H54 (cell line): ENCODE data around the gene TWNK.

Experiments used
- DNase-seq: peaks from one replicate; pipeline ENCODE4 v3.0.0; 2011; ENCODE audit warnings: low spot score, mixed read lengths; ENCODE audit not compliant: insufficient read length
- FAIRE-seq: peaks from 3 replicates; lab custom pipeline; 2011; peaks lifted over from hg19 to GRCh38; lab: Jason Lieb, UNC
- POLR2A ChIP-seq: IDR thresholded peaks from 2 replicates; pipeline ENCODE4 v1.6.1; 2011; ENCODE audit warnings: low read depth, mild to moderate bottlenecking, low read length

Gene TWNK

DNA sequence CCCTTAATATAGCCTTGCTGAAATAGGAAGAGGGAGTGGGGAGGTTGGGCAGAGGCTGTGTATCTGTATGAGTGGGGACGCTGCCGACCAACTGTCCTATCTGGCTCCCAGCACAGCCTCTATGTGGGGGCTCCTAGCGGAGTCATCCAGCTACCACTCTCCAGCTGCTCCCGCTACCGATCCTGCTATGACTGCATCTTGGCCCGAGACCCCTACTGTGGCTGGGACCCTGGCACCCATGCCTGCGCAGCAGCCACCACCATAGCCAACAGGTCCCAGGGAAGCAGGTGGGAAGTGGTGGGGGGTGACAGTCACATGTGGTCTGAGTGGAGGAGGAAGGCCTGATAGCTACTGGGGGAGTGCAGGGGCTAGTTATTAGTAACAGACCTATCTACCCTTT, 6.6 kb upstream of the TWNK start:
- FAIRE-seq (no peak), DNase-seq (no peak)
- TF ChIP-seq POLR2A: no peak

DNA sequence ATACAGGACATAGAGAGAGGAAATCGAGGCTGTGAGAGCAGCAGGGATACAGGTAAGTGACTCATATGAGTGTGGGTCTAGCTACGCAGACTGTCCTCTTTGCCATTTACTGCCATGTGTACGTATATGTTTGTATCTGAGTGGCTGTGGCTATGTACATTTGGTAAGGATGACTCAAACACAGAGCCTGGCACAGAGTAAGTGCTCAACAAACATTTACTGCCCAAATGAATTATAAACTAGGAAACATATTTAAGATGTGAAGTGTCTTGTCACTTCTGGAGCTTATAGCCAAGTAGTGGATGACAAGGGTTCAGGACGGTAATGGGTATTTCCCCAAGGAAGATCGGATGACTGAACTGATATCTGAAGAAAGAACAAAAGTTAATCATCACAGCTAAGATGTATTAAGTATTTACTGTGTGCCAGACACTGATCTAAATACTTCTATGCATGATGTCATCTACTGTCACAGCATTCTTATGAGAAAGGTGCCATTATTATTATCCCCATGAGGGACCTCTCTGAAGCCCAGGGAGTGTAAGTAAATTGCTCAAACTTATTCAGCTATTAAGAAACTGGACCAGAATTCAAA, 6.1 kb upstream of the TWNK start:
- TF ChIP-seq POLR2A: no peak
- DNase-seq (no peak), FAIRE-seq (no peak)

DNA sequence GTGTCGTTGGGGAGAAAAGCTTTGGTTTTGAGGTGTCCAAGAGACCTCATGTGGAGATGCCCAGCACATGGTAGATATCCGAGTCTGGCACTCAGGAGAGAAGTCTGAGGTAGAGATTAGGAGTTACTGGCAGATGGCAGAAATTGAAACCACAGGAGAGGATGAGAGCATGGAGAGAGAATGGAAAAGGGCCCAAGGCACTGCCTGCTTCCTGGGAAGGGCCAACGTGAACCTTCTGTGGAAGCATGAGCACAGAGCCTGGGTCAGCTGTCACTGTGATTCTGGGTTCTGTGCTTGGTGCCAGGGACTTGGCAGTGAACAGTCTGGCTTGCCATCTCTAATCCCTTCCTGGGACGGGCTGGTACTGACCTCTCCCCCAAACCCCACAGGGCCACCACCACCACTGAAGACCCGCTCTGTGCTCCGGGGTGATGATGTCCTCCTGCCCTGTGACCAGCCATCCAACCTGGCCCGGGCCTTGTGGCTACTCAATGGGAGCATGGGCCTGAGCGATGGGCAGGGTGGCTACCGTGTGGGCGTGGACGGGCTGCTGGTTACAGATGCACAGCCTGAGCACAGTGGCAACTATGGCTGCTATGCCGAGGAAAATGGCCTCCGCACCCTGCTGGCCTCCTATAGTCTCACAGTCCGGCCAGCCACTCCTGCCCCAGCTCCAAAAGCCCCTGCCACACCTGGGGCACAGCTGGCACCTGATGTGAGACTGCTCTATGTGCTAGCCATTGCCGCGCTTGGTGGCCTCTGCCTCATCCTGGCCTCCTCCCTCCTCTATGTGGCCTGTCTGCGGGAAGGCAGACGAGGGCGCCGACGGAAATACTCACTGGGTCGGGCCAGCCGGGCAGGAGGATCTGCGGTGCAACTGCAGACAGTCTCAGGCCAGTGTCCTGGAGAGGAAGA, 4.2 kb upstream of the TWNK start:
- DNase-seq (no peak), FAIRE-seq (no peak)
- TF ChIP-seq POLR2A: no peak

DNA sequence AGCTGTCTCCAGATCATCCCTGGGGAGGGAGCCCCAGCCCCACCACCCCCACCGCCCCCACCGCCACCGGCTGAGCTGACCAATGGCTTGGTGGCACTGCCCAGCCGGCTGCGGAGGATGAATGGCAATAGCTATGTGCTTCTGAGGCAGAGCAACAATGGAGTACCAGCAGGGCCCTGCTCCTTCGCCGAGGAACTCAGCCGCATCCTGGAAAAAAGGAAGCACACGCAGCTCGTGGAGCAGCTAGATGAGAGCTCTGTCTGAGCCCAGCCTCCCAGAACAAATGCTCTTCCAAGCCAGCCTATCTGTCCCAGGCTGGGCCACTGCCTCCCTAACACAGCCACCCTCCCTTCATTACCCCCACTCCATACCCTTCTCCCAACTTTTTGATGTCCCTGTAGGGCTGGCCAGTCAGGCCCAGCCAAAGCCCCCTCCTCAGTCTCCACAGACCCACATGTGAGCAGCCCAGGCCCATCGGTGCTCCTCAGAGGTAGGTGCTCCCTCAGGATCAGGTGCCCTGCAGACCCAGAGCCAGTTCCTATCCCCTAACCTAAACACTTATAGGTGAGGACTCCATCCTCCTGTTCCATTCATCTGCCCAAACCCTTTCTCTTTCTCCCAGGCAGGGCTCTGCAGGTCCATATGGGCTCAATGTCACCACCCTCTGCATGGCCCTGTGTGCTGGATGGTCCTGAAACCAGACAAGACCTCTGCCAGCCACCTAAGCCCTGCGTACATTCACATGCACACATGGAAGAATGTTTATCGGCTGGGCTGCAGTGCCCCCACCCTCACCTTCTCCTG, 3.3 kb upstream of the TWNK start:
- no peak for DNase-seq
- FAIRE-seq: no peak
- no peak for TF ChIP-seq POLR2A

DNA sequence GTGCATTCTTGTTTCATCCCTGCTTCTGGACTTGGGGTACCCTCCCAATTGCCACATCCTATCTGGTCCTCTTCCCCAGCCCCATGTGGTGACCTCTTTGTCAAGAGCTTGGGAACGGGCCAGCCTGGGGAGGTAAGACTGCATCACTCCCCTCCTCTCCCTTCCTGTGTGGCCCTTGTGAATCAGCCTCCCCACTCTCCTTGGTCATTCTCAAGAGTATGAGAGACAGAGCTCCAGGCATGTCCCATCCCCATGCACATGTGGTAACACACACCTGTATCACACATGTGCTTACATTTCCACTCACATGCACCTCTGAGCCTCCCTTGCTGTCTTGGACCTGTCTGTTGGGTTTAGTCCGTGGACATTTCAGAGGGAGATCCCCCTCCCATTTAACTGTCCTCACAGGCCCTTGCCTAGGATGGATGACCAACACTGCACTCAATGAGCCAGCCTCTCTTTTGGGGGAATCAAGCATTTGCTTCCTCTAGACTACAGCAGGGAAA, 2.6 kb upstream of the TWNK start:
- FAIRE-seq (no peak), DNase-seq (no peak)
- no peak for TF ChIP-seq POLR2A

DNA sequence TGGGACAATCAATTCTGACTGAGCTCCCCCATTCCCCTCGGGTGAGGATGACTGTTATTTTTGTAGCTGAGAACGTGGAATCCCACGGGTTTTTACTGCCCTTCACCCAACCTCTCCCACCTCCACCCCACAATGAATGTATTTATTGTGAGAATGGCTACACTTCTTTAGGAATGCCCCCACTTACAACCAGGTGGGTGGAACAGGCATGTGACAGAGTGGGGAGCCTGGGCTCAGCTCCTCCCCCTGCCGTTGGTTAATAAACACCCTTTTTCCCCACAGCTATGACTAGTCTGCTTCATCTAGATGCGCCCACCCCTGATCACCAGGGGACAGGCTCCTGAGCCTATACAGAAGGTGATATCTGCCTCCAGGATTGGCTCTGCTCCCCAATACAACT, 2.0 kb upstream of the TWNK start:
- DNase-seq (no peak), FAIRE-seq (no peak)
- TF ChIP-seq POLR2A: no peak

DNA sequence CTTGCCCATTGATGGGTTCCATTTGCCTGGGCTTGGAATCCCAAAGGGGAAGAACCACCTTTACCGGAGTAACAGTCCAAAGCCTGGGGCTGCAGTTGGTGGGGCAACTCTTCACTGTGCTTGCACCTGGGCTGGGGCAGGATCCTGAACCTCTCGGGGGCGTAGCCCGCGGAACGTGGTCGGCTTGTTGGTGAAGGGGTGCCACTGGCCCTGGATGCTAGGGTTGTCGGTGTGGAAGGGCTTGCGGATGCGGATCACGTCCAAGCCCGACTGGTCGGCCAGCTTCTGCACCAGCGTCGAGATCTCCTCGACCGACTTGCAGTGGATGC, 756 bp upstream of the TWNK start:
- no peak for TF ChIP-seq POLR2A
- DNase-seq (no peak), FAIRE-seq (no peak)

DNA sequence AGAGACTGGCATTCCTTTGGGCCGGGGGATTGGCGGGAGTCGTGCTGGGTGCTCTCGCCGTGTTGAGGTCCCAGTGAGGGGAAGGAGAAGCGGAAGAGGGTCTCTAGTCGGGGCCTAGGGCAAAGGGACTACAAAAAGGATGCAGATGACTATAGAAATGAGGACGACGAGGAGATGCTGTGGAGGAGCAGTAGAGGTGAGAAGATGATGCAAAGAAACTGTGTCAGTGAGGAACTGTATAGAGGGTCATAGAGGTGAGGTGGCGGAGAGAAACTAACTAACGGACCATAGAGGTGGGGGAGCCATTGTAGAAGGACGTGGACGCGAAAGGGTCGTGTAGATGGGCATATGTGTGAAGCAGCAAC, 324 bp downstream of the TWNK start:
- TF ChIP-seq POLR2A: no peak
- DNase-seq: no peak
- no peak for FAIRE-seq

DNA sequence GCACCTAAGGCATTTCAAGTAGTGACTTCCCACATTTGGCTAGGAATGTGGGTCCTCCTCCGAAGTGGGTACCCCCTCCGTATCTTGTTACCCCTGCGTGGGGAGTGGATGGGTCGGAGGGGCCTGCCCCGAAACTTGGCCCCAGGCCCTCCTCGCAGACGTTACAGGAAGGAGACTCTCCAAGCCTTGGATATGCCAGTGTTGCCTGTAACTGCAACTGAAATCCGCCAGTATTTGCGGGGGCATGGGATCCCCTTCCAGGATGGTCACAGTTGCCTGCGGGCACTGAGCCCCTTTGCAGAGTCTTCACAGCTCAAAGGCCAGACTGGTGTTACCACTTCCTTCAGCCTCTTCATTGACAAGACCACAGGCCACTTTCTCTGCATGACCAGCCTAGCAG, 823 bp downstream of the TWNK start:
- DNase-seq: no peak
- TF ChIP-seq POLR2A: no peak
- no peak for FAIRE-seq

DNA sequence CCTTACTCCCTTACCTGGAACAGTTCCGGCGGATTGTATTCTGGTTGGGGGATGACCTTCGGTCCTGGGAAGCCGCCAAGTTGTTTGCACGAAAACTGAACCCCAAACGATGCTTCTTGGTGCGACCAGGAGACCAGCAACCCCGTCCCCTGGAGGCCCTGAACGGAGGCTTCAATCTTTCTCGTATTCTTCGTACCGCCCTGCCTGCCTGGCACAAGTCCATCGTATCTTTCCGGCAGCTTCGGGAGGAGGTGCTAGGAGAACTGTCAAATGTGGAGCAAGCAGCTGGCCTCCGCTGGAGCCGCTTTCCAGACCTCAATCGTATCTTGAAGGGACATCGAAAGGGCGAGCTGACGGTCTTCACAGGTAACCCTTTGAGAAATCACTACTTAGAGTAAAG, 1.7 kb downstream of the TWNK start:
- DNase-seq: no peak
- no peak for FAIRE-seq
- no peak for TF ChIP-seq POLR2A

DNA sequence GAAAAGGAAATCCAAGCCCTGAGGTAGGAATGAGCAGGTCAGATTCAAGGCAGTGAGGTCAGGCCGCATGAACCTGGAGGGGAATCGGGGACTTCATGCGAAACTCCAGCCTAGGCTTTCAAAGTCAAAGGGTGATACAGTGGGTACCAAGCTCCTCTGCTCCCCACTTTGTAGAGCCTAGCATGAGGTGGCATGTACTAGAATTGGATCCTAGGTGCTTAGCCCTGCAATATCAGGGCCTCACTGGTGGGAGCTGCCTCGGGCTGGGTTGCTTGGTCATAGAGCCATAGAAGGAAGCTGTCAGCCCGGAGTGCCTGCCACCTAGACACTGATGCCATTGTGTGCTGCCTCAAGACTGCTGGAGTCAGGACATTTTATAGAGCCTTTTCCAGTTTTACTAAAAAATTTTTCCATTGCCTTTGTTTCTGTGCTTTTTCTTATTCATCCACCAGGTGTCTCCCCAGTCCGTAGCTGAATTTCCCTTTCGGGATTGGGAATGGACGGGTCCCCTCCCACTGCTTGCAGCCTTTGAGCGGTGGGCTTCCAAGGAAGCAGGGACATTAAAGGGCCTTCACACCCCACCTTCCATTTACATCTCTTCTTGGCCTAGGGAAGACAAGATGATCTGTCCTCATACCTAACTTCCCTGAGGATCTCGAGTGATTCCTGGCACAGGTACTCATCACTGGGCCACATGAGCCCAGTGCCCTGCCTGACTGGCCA, 6.8 kb downstream of the TWNK start:
- FAIRE-seq (no peak), DNase-seq (no peak)
- no peak for TF ChIP-seq POLR2A

DNA sequence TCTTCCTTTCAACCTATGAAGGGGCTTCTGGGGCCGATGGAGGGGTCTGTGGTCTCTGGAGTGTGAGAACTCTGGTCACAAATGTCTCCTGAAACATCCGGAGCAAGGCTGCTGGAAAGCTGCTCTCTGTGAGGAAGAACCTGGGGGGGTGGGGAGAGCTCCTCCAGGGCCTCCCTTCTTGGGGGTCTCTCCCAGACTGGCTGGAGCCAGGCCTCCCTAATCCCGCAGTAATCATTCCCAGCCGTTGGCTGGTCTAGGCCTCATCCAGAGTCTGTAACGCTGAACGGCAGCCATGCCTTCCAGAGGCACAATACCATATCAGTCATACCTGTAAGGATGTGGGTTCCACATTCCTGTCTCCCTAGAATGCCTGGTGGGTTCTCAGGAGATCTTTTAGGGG, 7.8 kb downstream of the TWNK start:
- DNase-seq (no peak), FAIRE-seq (no peak)
- no peak for TF ChIP-seq POLR2A

DNA sequence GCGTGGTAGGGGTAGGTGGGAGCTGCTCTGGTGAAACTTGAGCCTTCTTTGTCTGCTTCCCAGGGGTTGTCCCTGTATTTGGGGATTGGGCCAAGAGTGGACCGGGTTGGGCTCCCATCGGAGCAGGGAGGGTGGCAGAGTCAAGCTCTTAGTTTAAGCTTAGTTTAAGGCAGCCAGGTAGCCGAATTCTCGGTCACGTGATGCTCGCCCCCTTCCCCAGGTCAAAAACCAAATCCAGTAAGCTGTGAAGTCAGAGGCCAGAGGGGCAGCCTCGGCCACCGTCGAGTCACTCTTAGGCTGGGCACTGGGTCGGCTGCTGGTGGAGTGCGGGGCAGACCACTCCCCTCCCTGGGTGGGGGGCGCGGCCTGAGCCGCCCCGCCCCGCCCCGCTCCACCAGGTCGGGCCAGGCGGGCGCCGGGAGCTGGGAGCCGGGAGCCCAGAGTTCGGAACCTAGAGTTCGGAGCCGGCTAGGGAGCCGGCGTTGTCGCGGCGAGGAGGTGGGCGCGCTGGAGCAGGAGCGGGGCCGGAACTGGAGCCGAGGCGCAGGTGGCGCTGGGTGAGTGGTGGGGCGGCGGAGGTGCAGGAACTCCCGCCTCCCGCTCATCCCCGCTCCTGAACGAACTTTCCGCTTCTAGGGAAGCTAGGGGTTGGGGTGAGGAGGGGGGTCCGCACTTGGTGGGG, 9.5 kb downstream of the TWNK start:
- no peak for TF ChIP-seq POLR2A
- FAIRE-seq: no peak

More for the DNA sequence above, 9.5 kb downstream of the TWNK start:
- no peak for DNase-seq
